Activated CD4-positive, alpha-beta T cell treated with anti-CD3 and anti-CD28 coated beads, Interleukin-2, amount 50 U/mL, for 16 hours (primary cell): Measurements from ENCODE around the gene ANO4.
"Not testable (repeated sequence)": the region's sequence is repeated elsewhere in the genome, so short reads cannot be mapped to it uniquely, and the experiment has no call there.

Experiments
- DNase-seq: peaks from one replicate; pipeline ENCODE4 v3.0.0-alpha.2; 2020

The ANO4 gene

DNA sequence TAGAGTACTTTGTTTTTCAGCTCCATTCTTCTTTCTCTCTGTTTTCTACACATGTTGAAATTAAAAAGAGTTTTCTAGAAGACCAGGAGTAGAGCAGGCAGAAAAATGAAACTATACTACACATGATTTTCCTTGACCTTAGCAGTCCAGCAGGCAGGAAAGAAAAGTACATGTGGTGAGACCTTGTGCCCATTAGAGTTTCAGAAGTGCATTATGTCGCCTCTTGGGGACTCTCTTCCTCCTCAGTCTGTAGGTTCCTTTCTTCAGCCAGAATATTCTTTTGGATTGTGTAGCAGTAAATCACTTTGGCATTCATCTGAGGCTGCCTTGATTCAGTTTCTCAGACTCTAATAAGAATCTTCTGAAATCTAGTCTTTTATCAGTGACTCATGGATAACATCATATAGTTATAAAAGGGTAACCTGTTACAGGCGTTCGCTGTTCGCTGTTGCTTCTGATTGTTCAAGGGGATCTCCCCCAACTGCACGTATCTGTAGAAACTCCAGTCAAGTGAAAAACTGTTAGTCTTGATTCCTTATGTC is 161.8 kb downstream of the ANO4 start:
- DNase-seq, result no peak

DNA sequence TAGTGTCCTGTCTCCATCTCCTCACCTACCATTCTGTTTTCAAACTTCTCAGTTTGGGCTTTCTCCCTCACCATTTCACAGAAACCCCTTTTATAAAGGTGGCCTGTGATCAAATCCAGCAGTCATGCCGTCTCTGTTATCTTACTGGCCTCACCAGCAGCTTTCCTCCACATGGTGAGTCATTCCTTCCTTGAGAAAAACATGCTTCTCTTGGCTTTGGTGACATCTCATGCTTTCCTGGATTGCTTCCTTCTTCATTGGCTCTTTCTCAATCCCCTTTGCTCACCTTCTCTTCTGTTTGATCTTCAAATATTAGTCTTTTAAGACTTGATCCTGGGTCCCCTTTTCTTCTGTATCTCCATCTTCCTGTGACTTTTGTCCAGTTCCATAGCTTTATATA is 164.9 kb downstream of the ANO4 start:
- no peak for DNase-seq

GRCh38 chr12:100962086-100962712 is 167.6 kb downstream of the ANO4 start:
- no peak for DNase-seq

DNA sequence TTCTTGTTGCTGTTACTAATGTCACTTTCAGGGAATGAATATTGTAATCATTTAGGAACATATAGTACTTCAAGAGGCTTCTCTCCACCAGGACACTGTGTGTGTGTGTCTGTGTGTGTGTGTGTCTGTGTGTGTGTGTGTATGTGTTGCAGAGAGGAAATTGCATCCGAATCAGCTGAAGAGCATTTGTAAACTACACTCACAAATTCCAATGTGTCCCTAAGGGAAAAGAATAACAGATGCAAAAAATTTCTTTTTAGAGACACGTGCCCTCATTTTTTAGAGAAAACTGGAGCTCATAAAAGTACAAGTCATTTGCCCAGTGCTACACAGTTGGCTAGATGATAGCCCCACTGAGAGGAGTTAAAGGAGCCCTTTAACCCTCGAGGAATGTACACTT is 168.8 kb downstream of the ANO4 start:
- no peak for DNase-seq

DNA sequence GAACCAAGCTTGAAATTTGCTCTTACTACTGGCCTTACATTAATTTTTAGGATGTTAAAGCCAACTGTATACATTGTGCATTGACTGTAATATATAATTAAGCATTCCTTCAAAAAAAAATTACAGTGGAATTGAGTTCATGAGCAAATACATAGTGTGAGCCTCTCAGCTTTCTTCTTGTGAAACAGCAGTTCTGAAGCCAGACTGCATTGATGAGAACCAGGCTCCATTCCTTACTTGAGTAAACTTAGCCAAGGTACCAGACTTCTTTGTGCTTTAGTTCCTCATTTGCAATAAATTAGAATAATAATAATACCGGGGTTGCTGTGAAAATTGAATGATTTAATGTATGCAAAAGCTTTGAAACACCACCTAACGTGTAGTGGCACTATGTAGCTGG is 169.5 kb downstream of the ANO4 start:
- DNase-seq, result no peak

GRCh38 chr12:100967189-100967588 is 172.6 kb downstream of the ANO4 start:
- DNase-seq, result no peak

DNA sequence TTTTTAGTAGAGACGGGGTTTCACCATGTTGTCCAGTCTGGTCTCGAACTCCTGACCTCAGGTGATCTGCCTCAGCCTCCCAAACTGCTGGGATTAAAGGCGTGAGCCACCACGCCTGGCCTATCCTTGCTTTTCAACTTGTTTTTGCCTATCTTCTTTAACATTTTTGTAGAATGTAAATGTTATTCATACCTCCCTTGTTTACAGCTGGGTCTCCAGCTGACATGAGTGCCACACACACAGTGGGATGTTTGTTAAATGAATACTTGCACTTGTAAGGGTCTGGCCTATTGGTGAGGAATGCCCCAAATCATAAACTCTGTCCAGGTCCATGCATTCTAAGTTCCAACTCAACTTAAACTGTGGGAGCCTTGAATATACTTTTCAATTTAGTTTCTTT is 176.3 kb downstream of the ANO4 start:
- DNase-seq, result no peak

GRCh38 chr12:100972121-100972520 is 177.5 kb downstream of the ANO4 start:
- DNase-seq, result no peak

DNA sequence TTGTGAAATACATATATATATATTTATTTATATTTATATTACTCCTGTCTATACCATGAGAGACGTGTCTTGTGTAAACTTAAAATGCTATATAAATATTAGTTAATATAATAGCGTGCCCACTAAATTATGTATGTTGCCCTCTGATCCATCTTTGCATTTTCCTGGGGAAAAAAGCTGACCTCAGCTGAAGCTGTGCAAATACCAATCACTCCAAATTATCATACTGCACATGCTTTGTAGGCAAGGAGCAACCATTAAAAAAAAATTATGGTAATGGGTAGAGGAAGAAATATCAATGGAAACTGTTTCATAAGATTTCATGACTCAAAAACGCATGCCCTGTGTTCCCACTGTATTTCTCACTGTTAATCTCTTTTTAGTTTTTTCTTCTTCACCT is 179.8 kb downstream of the ANO4 start:
- no peak for DNase-seq

GRCh38 chr12:100974747-100975146 is 180.2 kb downstream of the ANO4 start:
- no peak for DNase-seq

DNA sequence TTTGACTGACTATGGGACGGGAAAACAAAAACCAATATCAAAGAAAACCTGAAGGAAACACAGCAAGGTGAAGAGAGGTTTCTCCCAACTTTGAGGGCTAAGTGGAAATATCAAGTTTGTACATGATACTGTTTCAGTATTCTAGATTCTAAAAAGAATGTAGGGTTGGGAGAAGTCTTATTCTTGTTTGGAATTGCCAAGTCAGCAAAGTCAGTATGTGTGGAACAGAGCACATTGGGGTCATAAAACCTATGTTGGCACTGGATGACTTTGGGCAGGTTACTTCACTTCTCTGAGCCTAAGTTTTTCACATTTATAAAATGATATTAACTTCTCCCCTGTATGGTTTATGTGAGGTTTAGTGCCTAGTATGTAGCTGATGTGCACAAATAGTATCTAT is 182.2 kb downstream of the ANO4 start:
- no peak for DNase-seq

GRCh38 chr12:100980856-100981255 is 186.3 kb downstream of the ANO4 start:
- no peak for DNase-seq

GRCh38 chr12:100982511-100983183 is 188.1 kb downstream of the ANO4 start:
- no peak for DNase-seq

DNA sequence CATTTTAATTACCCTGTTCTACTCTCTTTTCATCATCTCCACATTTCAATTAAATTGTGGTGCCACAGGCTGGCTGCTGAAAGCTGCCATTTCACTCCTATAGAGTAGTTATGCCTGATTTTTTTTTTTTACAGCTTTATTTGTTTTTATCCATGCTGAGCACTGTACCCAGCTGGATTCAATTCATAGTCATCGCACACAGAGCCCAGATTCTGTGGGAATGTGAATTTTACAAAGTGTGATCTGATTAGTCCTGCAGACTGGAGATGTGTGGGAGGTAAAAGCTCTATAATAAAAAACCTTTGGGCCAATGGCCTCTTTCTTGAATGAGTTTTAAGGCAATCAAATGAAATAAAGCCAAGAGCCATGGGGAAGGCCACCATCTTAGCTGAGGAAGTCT is 190.2 kb downstream of the ANO4 start:
- no peak for DNase-seq

DNA sequence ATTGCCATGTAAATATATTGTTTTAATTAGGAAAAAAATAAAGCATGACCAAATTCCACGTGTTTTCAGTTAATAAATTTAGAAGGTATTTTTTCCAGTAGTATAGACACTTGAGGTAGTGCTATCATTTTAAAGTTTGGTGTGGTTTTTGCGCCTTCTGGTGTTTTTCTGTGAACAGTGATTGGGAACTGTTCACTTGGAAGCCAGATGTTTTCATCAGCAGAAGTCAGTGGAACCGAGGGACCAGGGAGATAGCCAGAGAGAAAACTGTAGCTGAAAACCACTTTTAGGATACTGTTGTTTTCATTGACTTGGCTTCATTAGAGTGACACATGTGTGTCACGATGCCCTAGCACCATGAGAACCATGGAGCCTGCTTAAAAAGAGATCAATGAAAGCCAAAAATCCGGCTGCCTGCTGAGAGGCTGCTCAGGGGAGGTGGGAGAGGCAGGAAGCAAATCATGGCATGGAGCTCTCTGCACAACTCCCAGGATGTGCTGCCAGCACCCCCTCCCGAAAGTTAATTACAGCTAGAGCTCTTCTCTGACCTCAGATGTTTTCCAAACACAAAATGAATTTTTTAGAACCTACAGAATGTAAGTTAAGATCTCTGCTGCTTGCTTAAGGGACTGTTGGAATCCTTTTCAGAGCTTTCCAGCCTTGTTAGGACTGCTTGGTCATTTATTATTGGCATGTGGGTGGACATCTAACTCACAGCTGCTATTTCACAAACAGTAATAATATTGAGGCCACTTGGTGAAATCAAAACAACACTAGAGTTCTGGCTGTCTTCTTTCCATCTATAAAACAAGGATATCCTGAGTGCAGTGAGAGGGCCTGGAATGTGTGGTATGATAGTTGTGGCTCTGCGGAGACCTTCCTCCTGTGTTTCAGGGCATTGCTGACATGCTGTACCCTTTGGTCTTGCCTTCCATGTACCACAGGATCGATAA is 192.3 kb downstream of the ANO4 start:
- DNase-seq, result no peak

DNA sequence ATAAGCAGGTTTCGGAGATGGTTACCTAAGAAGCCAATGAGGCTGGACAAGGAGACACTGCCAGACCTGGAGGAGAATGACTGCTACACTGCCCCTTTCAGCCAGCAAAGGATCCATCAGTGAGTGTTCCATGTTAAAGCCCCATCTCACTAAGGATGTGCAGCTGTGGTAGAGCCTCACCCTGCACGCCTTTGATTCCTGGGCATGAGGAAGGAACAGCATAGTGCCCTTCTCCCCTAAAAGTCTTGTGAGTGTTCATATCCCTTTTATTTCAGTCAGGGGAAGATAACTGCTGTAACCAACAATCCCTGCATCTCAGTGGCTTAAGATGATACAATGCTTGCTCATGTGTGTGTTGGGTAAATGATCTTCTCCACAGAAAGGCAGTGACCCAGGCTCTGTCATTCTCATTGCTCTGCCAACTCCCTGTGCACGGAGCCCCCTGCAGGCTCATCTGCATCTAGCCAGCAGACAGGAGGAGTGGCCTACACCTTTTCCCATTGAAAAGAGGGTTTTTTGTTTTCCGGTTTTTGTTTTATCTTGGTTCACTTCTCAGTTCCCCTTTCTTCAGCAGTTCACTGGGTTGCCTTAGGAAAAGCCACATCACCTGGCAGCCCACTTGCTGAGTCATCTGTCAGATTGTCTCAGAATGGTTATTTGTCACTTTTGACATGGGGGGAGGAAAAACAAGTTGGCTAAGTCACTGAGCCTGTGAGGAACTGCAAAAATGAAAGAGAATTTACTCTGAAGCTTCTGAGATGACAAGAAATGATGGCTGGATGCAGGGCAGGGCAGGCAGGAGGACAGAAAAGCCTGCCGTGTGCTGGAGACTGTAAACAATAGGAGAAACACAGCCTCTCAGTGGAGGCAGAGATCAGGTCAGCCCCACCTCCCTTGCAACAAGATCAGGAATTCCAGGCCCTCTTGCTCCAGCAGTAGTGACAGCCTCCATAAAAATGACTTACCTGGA is 193.3 kb downstream of the ANO4 start:
- DNase-seq, result peak; percentile 57

DNA sequence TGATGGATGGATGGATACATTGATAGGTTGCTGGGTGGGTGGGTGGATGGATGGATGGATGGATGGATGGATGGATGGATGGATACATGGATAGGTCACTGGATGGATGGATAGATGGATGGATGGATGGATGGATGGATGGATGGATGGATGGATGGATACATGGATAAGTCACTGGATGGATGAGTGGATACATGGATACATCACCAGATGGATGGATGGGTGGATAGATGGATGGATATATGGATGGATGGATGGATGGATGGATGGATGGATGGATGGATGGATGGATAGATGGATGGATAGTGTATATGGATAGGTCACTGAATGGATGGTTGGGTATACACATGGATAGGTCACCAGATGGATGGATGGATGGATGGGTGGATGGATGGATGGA is 194.9 kb downstream of the ANO4 start:
- DNase-seq, result not testable (repeated sequence)

DNA sequence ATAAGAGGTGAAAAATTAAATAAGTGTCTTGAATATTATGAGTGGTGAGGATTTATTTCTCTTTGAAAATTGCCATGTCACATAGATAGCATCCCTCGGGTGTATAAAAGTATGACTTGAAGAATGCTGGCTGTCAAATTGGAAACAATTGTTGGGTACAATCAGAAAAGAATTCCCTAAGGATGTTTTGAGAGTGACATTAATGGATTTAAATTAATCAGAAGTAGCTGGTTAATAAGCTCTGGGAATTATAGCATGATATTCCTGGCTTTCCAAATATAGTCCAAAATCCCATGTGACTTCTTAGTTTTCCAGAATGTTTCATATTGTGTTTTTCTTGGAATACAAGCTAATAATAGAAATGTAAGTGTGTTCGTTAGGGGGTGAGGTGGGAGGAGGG is 196.5 kb downstream of the ANO4 start:
- DNase-seq, result no peak

- DNase-seq, result no peak
Measured at GRCh38 chr12:100992194-100992593, 197.6 kb downstream of the ANO4 start.

DNA sequence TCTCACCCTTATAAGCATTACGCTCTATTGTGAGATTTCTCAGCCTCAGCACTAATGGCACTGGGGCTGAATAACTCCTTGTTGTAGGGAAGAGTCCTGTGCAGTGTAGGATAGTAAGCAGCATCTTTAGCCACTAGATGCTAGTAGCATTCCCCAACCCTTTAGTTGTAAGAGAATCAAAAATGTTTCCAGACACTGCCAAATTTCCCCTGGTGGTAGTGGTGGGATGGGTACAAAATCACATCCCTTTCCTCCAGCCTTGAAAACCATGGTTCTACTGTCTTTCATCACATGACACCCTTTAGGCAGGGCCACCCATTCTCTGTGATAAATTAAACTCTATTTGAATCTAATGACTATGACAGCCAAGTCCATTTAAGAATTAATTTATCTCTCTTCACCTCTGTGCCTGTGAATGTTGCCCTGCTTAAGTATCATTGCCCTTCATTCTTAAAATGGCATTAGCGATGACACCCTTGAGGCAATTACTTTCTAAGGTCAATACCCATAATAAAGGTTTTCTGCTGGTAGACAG is 199.4 kb downstream of the ANO4 start:
- DNase-seq, result no peak

DNA sequence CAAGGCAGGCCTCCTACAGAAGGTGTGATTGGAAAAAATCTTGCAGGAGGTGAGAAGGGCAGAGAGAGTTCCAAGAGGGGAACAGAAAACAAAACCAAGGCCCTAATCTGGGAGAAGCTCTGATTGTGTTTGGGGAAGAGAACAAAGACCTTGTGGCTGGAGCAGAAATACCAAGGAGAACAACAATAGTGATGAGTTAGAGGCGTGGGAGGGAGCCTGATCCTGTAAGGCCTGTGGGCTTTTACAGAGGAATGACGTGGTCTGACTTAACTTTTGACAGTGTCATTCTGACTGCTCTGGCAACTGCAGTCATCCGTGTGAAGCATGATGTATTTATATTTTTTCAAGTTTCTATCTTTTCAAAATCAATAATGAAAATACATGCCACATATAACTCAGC is 200.6 kb downstream of the ANO4 start:
- DNase-seq, result no peak

- DNase-seq, result no peak
Measured at GRCh38 chr12:100995771-100996170, 201.2 kb downstream of the ANO4 start.
